Panc1 (cell line): Measurements from ENCODE around the gene TRPV6.

Experiments
- POLR2AphosphoS5 ChIP-seq: IDR thresholded peaks from 2 replicates; pipeline ENCODE4 v1.6.1; 2012; ENCODE audit warnings: mild to moderate bottlenecking, low read depth, low read length, moderate library complexity
- SIN3A ChIP-seq: IDR thresholded peaks from 2 replicates; pipeline ENCODE4 v1.6.1; 2012; ENCODE audit warnings: low read depth, mild to moderate bottlenecking, low read length, moderate library complexity, borderline replicate concordance; ENCODE audit not compliant: insufficient read depth
- TF ChIP-seq, protein P1 (sequence below): fragments of 450-650 bp; IDR thresholded peaks from 2 replicates; pipeline ENCODE4 v1.5.1; 2017; ENCODE audit warnings: mild to moderate bottlenecking
- TF ChIP-seq, protein P2 (sequence below), 2 experiments: IDR thresholded peaks; 2 replicates each; pipeline ENCODE4 v1.6.1; 2011 to 2012; ENCODE audit warnings: low read depth in 2 of 2, control low read depth in 1 of 2, low read length in 1 of 2, mild to moderate bottlenecking in 1 of 2, moderate library complexity in 1 of 2; ENCODE audit not compliant: insufficient read depth in 1 of 2

DNA sequence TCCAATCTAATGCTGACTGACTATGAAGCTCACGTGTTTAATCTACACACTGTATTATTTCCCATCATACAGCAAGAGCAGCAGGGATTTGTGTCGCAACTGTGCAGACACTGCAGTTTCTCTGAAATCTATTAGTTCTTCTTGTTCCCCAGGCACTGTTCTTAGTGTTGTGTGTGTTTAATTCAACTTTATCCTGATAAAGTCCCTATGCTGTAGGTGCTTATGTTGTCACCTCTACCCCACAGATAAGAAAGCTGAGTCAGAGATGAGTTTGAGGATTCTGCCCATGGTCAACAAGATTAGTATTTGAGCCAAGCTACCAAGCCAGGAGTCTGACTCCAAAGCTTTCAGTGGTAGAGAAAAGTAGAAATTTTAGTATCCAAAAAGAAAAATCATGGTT lies 53.1 kb downstream of the TRPV6 start:
- TF ChIP-seq, protein P1, sequence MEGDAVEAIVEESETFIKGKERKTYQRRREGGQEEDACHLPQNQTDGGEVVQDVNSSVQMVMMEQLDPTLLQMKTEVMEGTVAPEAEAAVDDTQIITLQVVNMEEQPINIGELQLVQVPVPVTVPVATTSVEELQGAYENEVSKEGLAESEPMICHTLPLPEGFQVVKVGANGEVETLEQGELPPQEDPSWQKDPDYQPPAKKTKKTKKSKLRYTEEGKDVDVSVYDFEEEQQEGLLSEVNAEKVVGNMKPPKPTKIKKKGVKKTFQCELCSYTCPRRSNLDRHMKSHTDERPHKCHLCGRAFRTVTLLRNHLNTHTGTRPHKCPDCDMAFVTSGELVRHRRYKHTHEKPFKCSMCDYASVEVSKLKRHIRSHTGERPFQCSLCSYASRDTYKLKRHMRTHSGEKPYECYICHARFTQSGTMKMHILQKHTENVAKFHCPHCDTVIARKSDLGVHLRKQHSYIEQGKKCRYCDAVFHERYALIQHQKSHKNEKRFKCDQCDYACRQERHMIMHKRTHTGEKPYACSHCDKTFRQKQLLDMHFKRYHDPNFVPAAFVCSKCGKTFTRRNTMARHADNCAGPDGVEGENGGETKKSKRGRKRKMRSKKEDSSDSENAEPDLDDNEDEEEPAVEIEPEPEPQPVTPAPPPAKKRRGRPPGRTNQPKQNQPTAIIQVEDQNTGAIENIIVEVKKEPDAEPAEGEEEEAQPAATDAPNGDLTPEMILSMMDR = no peak
- TF ChIP-seq POLR2AphosphoS5 (no peak), SIN3A (no peak)
- TF ChIP-seq, protein P2, sequence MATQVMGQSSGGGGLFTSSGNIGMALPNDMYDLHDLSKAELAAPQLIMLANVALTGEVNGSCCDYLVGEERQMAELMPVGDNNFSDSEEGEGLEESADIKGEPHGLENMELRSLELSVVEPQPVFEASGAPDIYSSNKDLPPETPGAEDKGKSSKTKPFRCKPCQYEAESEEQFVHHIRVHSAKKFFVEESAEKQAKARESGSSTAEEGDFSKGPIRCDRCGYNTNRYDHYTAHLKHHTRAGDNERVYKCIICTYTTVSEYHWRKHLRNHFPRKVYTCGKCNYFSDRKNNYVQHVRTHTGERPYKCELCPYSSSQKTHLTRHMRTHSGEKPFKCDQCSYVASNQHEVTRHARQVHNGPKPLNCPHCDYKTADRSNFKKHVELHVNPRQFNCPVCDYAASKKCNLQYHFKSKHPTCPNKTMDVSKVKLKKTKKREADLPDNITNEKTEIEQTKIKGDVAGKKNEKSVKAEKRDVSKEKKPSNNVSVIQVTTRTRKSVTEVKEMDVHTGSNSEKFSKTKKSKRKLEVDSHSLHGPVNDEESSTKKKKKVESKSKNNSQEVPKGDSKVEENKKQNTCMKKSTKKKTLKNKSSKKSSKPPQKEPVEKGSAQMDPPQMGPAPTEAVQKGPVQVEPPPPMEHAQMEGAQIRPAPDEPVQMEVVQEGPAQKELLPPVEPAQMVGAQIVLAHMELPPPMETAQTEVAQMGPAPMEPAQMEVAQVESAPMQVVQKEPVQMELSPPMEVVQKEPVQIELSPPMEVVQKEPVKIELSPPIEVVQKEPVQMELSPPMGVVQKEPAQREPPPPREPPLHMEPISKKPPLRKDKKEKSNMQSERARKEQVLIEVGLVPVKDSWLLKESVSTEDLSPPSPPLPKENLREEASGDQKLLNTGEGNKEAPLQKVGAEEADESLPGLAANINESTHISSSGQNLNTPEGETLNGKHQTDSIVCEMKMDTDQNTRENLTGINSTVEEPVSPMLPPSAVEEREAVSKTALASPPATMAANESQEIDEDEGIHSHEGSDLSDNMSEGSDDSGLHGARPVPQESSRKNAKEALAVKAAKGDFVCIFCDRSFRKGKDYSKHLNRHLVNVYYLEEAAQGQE (IDR thresholded peaks at IDR 0.05; ENCODE audit: insufficient read depth in 1 of 2, low read depth in 2 of 2, low read length in 1 of 2) = no peak
